Trophoblast cell (in vitro differentiated cells and primary cell): ENCODE data around the gene KIF4A.
A peak's percentile ranks its signal among the peaks of the same experiment; 100 is the strongest.

Experiments used
- DNase-seq, 2 donors: peaks; one replicate each; pipeline ENCODE4 v3.0.0-alpha.2; 2016
- H2AFZ ChIP-seq: 2 replicates; pipeline ENCODE4 v1.6.1; 2013; ENCODE audit warnings: low read length, moderate library complexity, mild to moderate bottlenecking; ENCODE audit not compliant: insufficient read depth, poor library complexity
- H2AK5ac ChIP-seq: 2 replicates; pipeline ENCODE4 v1.6.1; 2013; ENCODE audit warnings: mild to moderate bottlenecking, low read length
- H2BK120ac ChIP-seq: 2 replicates; pipeline ENCODE4 v1.6.1; 2013; ENCODE audit warnings: low read length, mild to moderate bottlenecking, moderate library complexity; ENCODE audit not compliant: insufficient read depth, poor library complexity
- H2BK12ac ChIP-seq: 2 replicates; pipeline ENCODE4 v1.6.1; 2013; ENCODE audit warnings: mild to moderate bottlenecking, low read length, moderate library complexity
- H2BK5ac ChIP-seq: 2 replicates; pipeline ENCODE4 v1.6.1; 2013; ENCODE audit warnings: low read length, low read depth, moderate library complexity, mild to moderate bottlenecking; ENCODE audit not compliant: poor library complexity
- H3K14ac ChIP-seq: 2 replicates; pipeline ENCODE4 v1.6.1; 2013; ENCODE audit warnings: mild to moderate bottlenecking, low read length
- H3K18ac ChIP-seq: 2 replicates; pipeline ENCODE4 v1.6.1; 2013; ENCODE audit warnings: mild to moderate bottlenecking, low read length
- H3K23ac ChIP-seq: 2 replicates; pipeline ENCODE4 v1.6.1; 2013; ENCODE audit warnings: low read length
- H3K27ac ChIP-seq: 2 replicates; pipeline ENCODE4 v1.5.1; 2013; ENCODE audit warnings: low read depth, mild to moderate bottlenecking, inconsistent platforms, low read length, moderate library complexity
- H3K27me3 ChIP-seq: 2 replicates; pipeline ENCODE4 v1.6.1; 2013; ENCODE audit warnings: inconsistent platforms, mild to moderate bottlenecking, low read length, moderate library complexity; ENCODE audit not compliant: insufficient read depth
- H3K36me3 ChIP-seq, 2 experiments: 1 replicate in 1 of 2; 2 replicates in 1 of 2; pipeline ENCODE4 v1.6.1; 2013; ENCODE audit warnings: low read length in 2 of 2, mild to moderate bottlenecking in 2 of 2, moderate library complexity in 1 of 2; ENCODE audit not compliant: insufficient read depth in 2 of 2, control insufficient read depth in 1 of 2
- H3K4ac ChIP-seq: 2 replicates; pipeline ENCODE4 v1.6.1; 2013; ENCODE audit warnings: low read depth, mild to moderate bottlenecking, low read length, moderate library complexity
- H3K4me1 ChIP-seq, 2 experiments: 1 replicate in 1 of 2; 2 replicates in 1 of 2; pipeline ENCODE4 v1.6.1; 2013; ENCODE audit warnings: low read length in 2 of 2, mild to moderate bottlenecking in 2 of 2, moderate library complexity in 1 of 2; ENCODE audit not compliant: insufficient read depth in 2 of 2, control insufficient read depth in 1 of 2
- H3K4me2 ChIP-seq: 2 replicates; pipeline ENCODE4 v1.6.1; 2013; ENCODE audit warnings: inconsistent platforms, mild to moderate bottlenecking, low read length, moderate library complexity
- H3K4me3 ChIP-seq: 2 replicates; pipeline ENCODE4 v1.5.1; 2013; ENCODE audit warnings: mild to moderate bottlenecking, low read depth, low read length, inconsistent platforms
- H3K79me1 ChIP-seq: one replicate; pipeline ENCODE4 v1.6.1; 2013; ENCODE audit warnings: low read length
- H3K79me2 ChIP-seq: 2 replicates; pipeline ENCODE4 v1.6.1; 2013; ENCODE audit warnings: low read length, mild to moderate bottlenecking; ENCODE audit not compliant: control insufficient read depth, insufficient read depth, poor library complexity
- H3K9ac ChIP-seq: 2 replicates; pipeline ENCODE4 v1.6.1; 2013; ENCODE audit warnings: mild to moderate bottlenecking, low read length
- H3K9me3 ChIP-seq: 2 replicates; pipeline ENCODE4 v1.6.1; 2013; ENCODE audit warnings: low read depth, mild to moderate bottlenecking, control low read depth, inconsistent platforms, low read length; ENCODE audit not compliant: insufficient read depth
- H4K12ac ChIP-seq: 2 replicates; pipeline ENCODE4 v1.6.1; 2013; ENCODE audit warnings: low read depth, mild to moderate bottlenecking, low read length, moderate library complexity
- H4K8ac ChIP-seq: 2 replicates; pipeline ENCODE4 v1.6.1; 2013; ENCODE audit warnings: low read depth, mild to moderate bottlenecking, low read length, moderate library complexity
- H4K91ac ChIP-seq: one replicate; pipeline ENCODE4 v1.6.1; 2013; ENCODE audit warnings: low read depth, mild to moderate bottlenecking, low read length, moderate library complexity
- WGBS: extraction: QIAGEN DNeasy Blood & Tissue Kit; methylation state at CpG from one replicate; pipeline ENCODE4 v1.1.7; 2013; ENCODE audit warnings: missing lambda C conversion rate; ENCODE audit not compliant: insufficient read length, insufficient coverage; ENCODE audit errors: extremely low coverage; 5-methylcytosine and 5-hydroxymethylcytosine counted together

The KIF4A gene

DNA sequence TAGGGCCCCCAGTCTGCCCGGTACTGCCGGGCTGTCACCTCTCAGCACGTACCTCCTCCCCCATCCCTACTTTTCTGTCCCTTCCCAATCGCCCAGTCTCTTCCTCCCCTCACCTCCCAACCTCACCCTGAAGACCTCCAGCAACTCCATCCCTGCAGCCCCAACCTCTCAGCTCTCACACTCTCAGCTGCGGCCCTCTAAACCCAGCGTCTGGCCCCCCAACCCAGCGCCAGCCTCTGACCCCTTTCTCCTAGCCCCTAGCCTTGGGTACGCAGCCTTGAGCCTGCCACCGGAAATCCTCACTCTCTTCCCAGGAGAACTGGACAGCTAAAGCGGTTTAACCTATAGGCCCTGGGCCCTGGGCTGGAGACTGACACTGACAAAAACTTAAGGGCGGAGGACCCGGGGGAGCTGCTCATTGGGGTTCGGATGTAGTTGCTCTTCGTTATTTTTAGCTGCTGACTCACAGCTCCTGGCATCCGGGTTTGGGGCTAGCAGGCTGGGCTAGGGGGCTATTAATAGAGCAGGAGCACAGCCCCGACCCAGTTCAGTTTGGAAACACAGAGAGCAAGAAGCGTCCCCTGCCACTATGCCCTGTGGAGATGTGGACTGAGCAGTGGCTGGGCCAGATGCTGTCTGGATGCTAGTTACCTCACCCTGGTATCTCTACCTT, 145.1 kb downstream of the KIF4A start:
- Histone ChIP-seq H3K23ac (no peak overlapping the region), H4K12ac (peak overlapping the region; percentile 61), H4K91ac (peak overlapping the region; percentile 60), H4K8ac (peak overlapping the region; percentile 91), H2BK12ac (no peak overlapping the region), H3K9me3 (no peaks in the 10 kb centered on the region), H3K79me2 (peaks cover 2% of the 10 kb centered on the region), H2BK120ac (peak overlapping the region; percentile 62), H3K4me3 (peak overlapping the region; percentile 80), H2BK5ac (no peak overlapping the region), H2AFZ (peak overlapping the region; percentile 61), H3K4me1 (peaks cover 0 to 10% of the 10 kb centered on the region in 2 experiments), H3K9ac (no peak overlapping the region), H3K27me3 (no peaks in the 10 kb centered on the region), H2AK5ac (peak overlapping the region; percentile 32), H3K18ac (peak overlapping the region; percentile 68), H3K79me1 (peaks cover 4% of the 10 kb centered on the region), H3K14ac (peak overlapping the region; percentile 74), H3K4ac (peak overlapping the region; percentile 71), H3K36me3 (no peaks in the 10 kb centered on the region), H3K4me2 (peak overlapping the region; percentile 99), H3K27ac (no peak overlapping the region)
- no peak for DNase-seq
- WGBS = no CpG with 5 or more reads among the region's 17 CpGs

- Histone ChIP-seq H3K4me1 (peaks cover 0 to 10% of the 10 kb centered on the region in 2 experiments), H2AK5ac (no peak overlapping the region), H3K4me2 (no peak overlapping the region), H2AFZ (no peak overlapping the region), H3K79me1 (peaks cover 4% of the 10 kb centered on the region), H3K18ac (no peak overlapping the region), H3K27ac (no peak overlapping the region), H2BK120ac (no peak overlapping the region), H3K14ac (no peak overlapping the region), H4K12ac (no peak overlapping the region), H3K79me2 (peaks cover 2% of the 10 kb centered on the region), H3K23ac (no peak overlapping the region), H3K27me3 (no peaks in the 10 kb centered on the region), H3K4ac (no peak overlapping the region), H4K8ac (no peak overlapping the region), H3K36me3 (no peaks in the 10 kb centered on the region), H3K9ac (no peak overlapping the region), H3K4me3 (no peak overlapping the region), H2BK12ac (no peak overlapping the region), H4K91ac (no peak overlapping the region), H2BK5ac (no peak overlapping the region), H3K9me3 (no peaks in the 10 kb centered on the region)
- WGBS = no CpG with 5 or more reads among the region's 16 CpGs
- DNase-seq = no peak
Observed at GRCh38 chrX:70436343-70436742, 146.4 kb downstream of the KIF4A start.

DNA sequence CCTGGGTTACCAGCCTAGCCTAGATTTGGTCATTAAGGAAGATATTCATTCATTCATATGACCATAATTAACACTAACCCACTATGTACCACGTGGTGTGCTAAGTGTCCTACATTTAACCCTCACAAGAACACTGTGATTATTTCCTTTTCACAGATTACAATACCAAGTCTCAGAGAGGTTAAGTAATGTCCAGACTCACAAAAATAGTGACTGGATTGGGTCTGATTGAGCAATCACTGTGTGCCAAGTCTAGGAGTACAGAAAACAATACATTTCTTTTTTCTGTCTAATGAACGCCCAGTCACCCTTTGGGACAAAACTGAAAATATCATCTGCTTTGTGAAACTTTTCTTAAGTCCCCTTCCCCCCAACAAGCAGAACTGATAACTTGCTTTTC, 147.1 kb downstream of the KIF4A start:
- no peak overlapping the region for H2BK120ac ChIP-seq
- H3K18ac ChIP-seq = no peak overlapping the region
- H4K12ac ChIP-seq = no peak overlapping the region
- no peak overlapping the region for H2AFZ ChIP-seq
- peaks cover 0 to 10% of the 10 kb centered on the region in 2 experiments for H3K4me1 ChIP-seq
- H4K91ac ChIP-seq = no peak overlapping the region
- H2BK12ac ChIP-seq = no peak overlapping the region
- no peak overlapping the region for H3K4me2 ChIP-seq
- no peak overlapping the region for H4K8ac ChIP-seq
- no peak overlapping the region for H3K23ac ChIP-seq
- no peaks in the 10 kb centered on the region for H3K36me3 ChIP-seq
- H3K79me1 ChIP-seq = peaks cover 4% of the 10 kb centered on the region
- no peak for DNase-seq
- no peak overlapping the region for H2BK5ac ChIP-seq
- H3K4me3 ChIP-seq = no peak overlapping the region
- no peaks in the 10 kb centered on the region for H3K27me3 ChIP-seq
- no peak overlapping the region for H3K9ac ChIP-seq
- no peak overlapping the region for H3K14ac ChIP-seq
- H3K27ac ChIP-seq = no peak overlapping the region
- H3K9me3 ChIP-seq = no peaks in the 10 kb centered on the region
- H3K4ac ChIP-seq = no peak overlapping the region
- H3K79me2 ChIP-seq = peaks cover 2% of the 10 kb centered on the region
- no CpG with 5 or more reads among the region's 2 CpGs for WGBS
- H2AK5ac ChIP-seq = no peak overlapping the region

DNA sequence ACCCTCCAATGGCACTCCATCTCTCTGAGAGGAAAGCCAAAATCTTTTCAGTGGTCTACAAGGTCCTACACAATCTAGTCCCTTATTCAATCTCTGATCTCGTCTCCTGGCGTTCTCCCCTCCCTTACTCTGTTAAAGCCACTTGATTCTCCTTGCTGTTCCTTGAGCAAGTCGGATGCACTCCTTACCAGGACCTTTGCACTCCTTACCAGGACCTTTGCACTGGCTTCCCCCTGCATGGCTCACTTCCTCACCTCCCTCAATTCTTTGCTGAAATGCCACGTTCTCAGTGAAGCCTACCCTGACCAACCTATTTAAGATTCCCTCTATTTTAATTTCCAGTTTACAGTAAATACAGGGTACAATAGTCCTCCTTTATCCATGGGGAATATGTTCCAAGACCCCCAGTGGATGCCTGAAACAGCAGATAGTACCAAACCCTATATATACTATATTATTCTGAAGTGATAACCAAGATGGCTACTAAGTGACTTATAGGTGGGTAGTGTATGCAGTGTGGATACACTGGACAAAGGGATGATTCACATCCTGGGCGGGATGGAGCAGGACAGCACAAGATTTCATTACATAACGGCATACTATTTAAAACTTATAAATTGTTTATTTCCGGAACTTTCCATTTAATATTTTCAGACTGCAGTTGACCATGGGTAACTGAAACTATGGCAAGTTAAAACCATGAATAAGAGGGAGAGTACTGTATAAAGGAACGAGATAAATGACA, 148.2 kb downstream of the KIF4A start:
- no CpG with 5 or more reads among the region's 8 CpGs for whole genome bisulfite sequencing
- Histone ChIP-seq H2BK120ac (no peak overlapping the region), H3K14ac (no peak overlapping the region), H3K4me3 (no peak overlapping the region), H3K23ac (no peak overlapping the region), H3K79me2 (peaks cover 2% of the 10 kb centered on the region), H4K91ac (no peak overlapping the region), H2BK12ac (no peak overlapping the region), H3K27ac (no peak overlapping the region), H4K12ac (no peak overlapping the region), H3K4me1 (peaks cover 0 to 10% of the 10 kb centered on the region in 2 experiments), H3K36me3 (no peaks in the 10 kb centered on the region), H3K4me2 (no peak overlapping the region), H2BK5ac (no peak overlapping the region), H3K4ac (no peak overlapping the region), H3K27me3 (no peaks in the 10 kb centered on the region), H3K9me3 (no peaks in the 10 kb centered on the region), H3K9ac (no peak overlapping the region), H3K79me1 (peaks cover 4% of the 10 kb centered on the region), H2AK5ac (no peak overlapping the region), H4K8ac (no peak overlapping the region), H2AFZ (no peak overlapping the region), H3K18ac (no peak overlapping the region)
- DNase-seq = no peak
